HCT116 (cell line): ENCODE data around the gene CPLX4. TPM values are rescaled to one million over a fixed set of nuclear protein-coding genes. Genes with fewer than 3 reads are reported as not detected.
A peak's percentile ranks its signal among the peaks of the same experiment; 100 is the strongest.

Source experiments
- ATAC-seq: fragments of 200-7000 bp; cut with Tn5 transposase; 2 replicates; pipeline ENCODE4 v1.9.1; 2020; ENCODE audit warnings: mild to moderate bottlenecking, moderate library complexity
- BruUV-seq: library from RNA; stranded (reverse); fragments of 400-500 nt; replicated peaks from 2 replicates; lab custom pipeline; 2021; lab: Mats Ljungman, UMichigan
- CTCF ChIA-PET: fragments of 300-600 bp; sonication (Branson Sonifier 250); formaldehyde crosslinking; loops from one replicate; lab custom pipeline; 2021; ENCODE audit warnings: antibody characterized with exemption; lab: Charles Lee
- POLR2A ChIA-PET: fragments of 300-600, 350-600 bp; sonication (Branson Sonifier 250); formaldehyde crosslinking; loops from one replicate; lab custom pipeline; 2021; ENCODE audit warnings: antibody characterized with exemption; lab: Charles Lee
- RAD21 ChIA-PET, 2 experiments: fragments of 300-600 bp; sonication (Branson Sonifier 250); formaldehyde crosslinking; loops; one replicate each; lab custom pipeline; 2023; ENCODE audit warnings: low total read pairs in 2 of 2; ENCODE audit not compliant: uncharacterized antibody in 2 of 2, unreplicated experiment in 2 of 2, low non-redundant PET in 1 of 2; lab: Charles Lee
- DNase-seq: peaks from one replicate; pipeline ENCODE4 v3.0.0-alpha.2; 2010; ENCODE audit warnings: low read depth, low spot score
- H2AFZ ChIP-seq: fragments of 200-600 bp; shearing (Covaris generic), sonication (generic); 2 replicates; pipeline ENCODE4 v1.6.1; 2017; ENCODE audit warnings: low read depth, mixed run types, mixed read lengths, antibody characterized with exemption, low read length; ENCODE audit not compliant: poor library complexity, severe bottlenecking
- H3K27ac ChIP-seq: 2 replicates; pipeline ENCODE4 v1.5.1; 2012; ENCODE audit warnings: low read depth, low read length
- H3K27me3 ChIP-seq: fragments of 200-600 bp; sonication (generic); 2 replicates; pipeline ENCODE4 v1.6.1; 2016; ENCODE audit warnings: mixed run types, low read length, mixed read lengths; ENCODE audit not compliant: insufficient read depth
- H3K36me3 ChIP-seq, 2 experiments: fragments of 200-500 bp in 1 of 2; fragments of 200-600 bp in 1 of 2; sonication (Bioruptor generic) in 1 of 2; sonication (generic) in 1 of 2; 2 replicates each; pipeline versions ENCODE4 v1.5.1 to v1.6.1; 2014 to 2016; ENCODE audit warnings: low read length in 2 of 2, inconsistent platforms in 1 of 2, mixed read lengths in 1 of 2, mixed run types in 1 of 2; ENCODE audit not compliant: insufficient read depth in 2 of 2, control insufficient read depth in 1 of 2
- H3K4me1 ChIP-seq, 2 experiments: fragments of 200-600 bp in 1 of 2; sonication (generic) in 1 of 2; 2 replicates each; pipeline versions ENCODE4 v1.5.1 to v1.6.1; 2012 to 2017; ENCODE audit warnings: low read length in 2 of 2, inconsistent platforms in 1 of 2, mild to moderate bottlenecking in 1 of 2, mixed read lengths in 1 of 2, mixed run types in 1 of 2, moderate library complexity in 1 of 2; ENCODE audit not compliant: insufficient read depth in 2 of 2, control insufficient read depth in 1 of 2
- H3K4me2 ChIP-seq: fragments of 200-600 bp; sonication (generic); 2 replicates; pipeline ENCODE4 v1.6.1; 2017; ENCODE audit warnings: mixed run types, low read length, mixed read lengths
- H3K4me3 ChIP-seq, 2 experiments: fragments of 200-600 bp in 1 of 2; sonication (generic) in 1 of 2; replicated peaks in 1 of 2; 2 replicates each; pipeline ENCODE4 v1.5.1; 2011 to 2016; ENCODE audit warnings: low read length in 2 of 2, control low read depth in 1 of 2, low read depth in 1 of 2, mild to moderate bottlenecking in 1 of 2, mixed read lengths in 1 of 2, mixed run types in 1 of 2
- H3K79me2 ChIP-seq: fragments of 200-600 bp; sonication (generic); 2 replicates; pipeline ENCODE4 v1.6.1; 2017; ENCODE audit warnings: mild to moderate bottlenecking, mixed run types, low read length, moderate library complexity, mixed read lengths; ENCODE audit not compliant: insufficient read depth
- H3K9ac ChIP-seq: fragments of 200-600 bp; sonication (generic); 2 replicates; pipeline ENCODE4 v1.6.1; 2016; ENCODE audit warnings: low read length, mixed read lengths
- H3K9me2 ChIP-seq: fragments of 200-600 bp; sonication (generic), shearing (Covaris generic); 2 replicates; pipeline ENCODE4 v1.6.1; 2017; ENCODE audit warnings: mixed run types, mild to moderate bottlenecking, moderate library complexity; ENCODE audit not compliant: insufficient read depth
- H3K9me3 ChIP-seq, 2 experiments: fragments of 200-500 bp in 1 of 2; fragments of 200-600 bp in 1 of 2; sonication (Bioruptor generic) in 1 of 2; sonication (generic) in 1 of 2; 2 replicates each; pipeline ENCODE4 v1.6.1; 2014 to 2017; ENCODE audit warnings: low read length in 2 of 2, mixed read lengths in 2 of 2, inconsistent platforms in 1 of 2, low read depth in 1 of 2, mild to moderate bottlenecking in 1 of 2, mixed run types in 1 of 2, moderate library complexity in 1 of 2; ENCODE audit not compliant: control insufficient read depth in 1 of 2, insufficient read depth in 1 of 2
- H4K20me1 ChIP-seq: fragments of 200-600 bp; sonication (generic), shearing (Covaris generic); 2 replicates; pipeline ENCODE4 v1.6.1; 2017; ENCODE audit warnings: mixed run types, mild to moderate bottlenecking, moderate library complexity; ENCODE audit not compliant: insufficient read depth
- FOSL1 ChIP-seq: IDR thresholded peaks from 2 replicates; pipeline ENCODE4 v1.6.1; 2012; ENCODE audit warnings: low read depth
- SIN3A ChIP-seq: IDR thresholded peaks from 2 replicates; pipeline ENCODE4 v1.6.1; 2012; ENCODE audit warnings: low read depth
- TCF7L2 ChIP-seq: IDR thresholded peaks from 2 replicates; pipeline ENCODE4 v1.7.0; 2011; ENCODE audit warnings: borderline replicate concordance, inconsistent platforms; ENCODE audit not compliant: insufficient read depth, insufficient read length; ENCODE audit errors: extremely low read depth
- ZNF274 ChIP-seq: fragments of 200-500 bp; sonication (Bioruptor generic); IDR thresholded peaks from 2 replicates; pipeline ENCODE4 v1.6.1; 2014; ENCODE audit warnings: mild to moderate bottlenecking, low read depth, low read length, inconsistent platforms
- intact Hi-C: fragments of 100-400 bp; cut with micrococcal nuclease; formaldehyde crosslinking; loops from 2 replicates; pipeline ENCODE4 v1.10.0; 2022
- total RNA-seq: library from RNA; stranded (reverse); gene quantifications from one replicate; pipeline ENCODE4 v1.2.1, GENCODE V29; 2021; ENCODE audit not compliant: unreplicated experiment

The CPLX4 gene
- total RNA-seq, 1 experiment from 2014 or later: not detected

- BruUV-seq: no TSS peak
- Histone ChIP-seq H3K4me2 (peak overlapping the region; percentile 87), H3K79me2 (peaks cover 48% of the 10 kb centered on the region), H3K27ac (peak overlapping the region; percentile 89), H3K9me2 (no peaks in the 10 kb centered on the region), H2AFZ (no peak overlapping the region), H3K27me3 (no peaks in the 10 kb centered on the region), H3K9me3 (no peaks in the 10 kb centered on the region), H3K4me3 (peak overlapping the region; percentile 92 to 94), H3K9ac (peak overlapping the region; percentile 95), H3K4me1 (peaks cover 4 to 19% of the 10 kb centered on the region in 2 experiments; a peak in 2 of 4 replicates), H3K36me3 (peaks cover 26 to 27% of the 10 kb centered on the region in 2 experiments; a peak in 3 of 4 replicates), H4K20me1 (peaks cover 4% of the 10 kb centered on the region; the same call in 1 of the 2 replicates)
- DNase-seq (no peak), ATAC-seq (peak; percentile 54)
- POLR2A ChIA-PET: no interaction called here
- no peak for TF ChIP-seq ZNF274
- RAD21 ChIA-PET: interaction anchor here in 1 of 2 experiments (0.7 kb wide), 1 partner anchor 1555 kb away, joined by 3 read pairs; no protein-coding TSS in a partner anchor
- CTCF ChIA-PET: no interaction called here
- intact Hi-C loops: loop anchor here (5.0 kb wide), 1 partner anchor 44 kb away; no protein-coding TSS in a partner anchor
These were observed 39.9 kb upstream of the CPLX4 start for GRCh38 chr18:59358414-59358711.

- RAD21 ChIA-PET: interaction anchor here in 1 of 2 experiments (0.7 kb wide), 1 partner anchor 1554 kb away, joined by 3 read pairs; no protein-coding TSS in a partner anchor
- POLR2A ChIA-PET: no interaction called here
- H3K9ac ChIP-seq: peak overlapping the region; percentile 95
- no peaks in the 10 kb centered on the region for H3K9me3 ChIP-seq
- H4K20me1 ChIP-seq: peaks cover 4% of the 10 kb centered on the region; the same call in 1 of the 2 replicates
- BruUV-seq: TSS peak; percentile 48
- CTCF ChIA-PET: no interaction called here
- H3K9me2 ChIP-seq: no peaks in the 10 kb centered on the region
- H3K36me3 ChIP-seq: peaks cover 29 to 32% of the 10 kb centered on the region in 2 experiments
- no peaks in the 10 kb centered on the region for H3K27me3 ChIP-seq
- intact Hi-C loops: loop anchor here (5.0 kb wide), 1 partner anchor 44 kb away; no protein-coding TSS in a partner anchor
- ATAC-seq (no peak), DNase-seq (peak; percentile 4)
- peaks cover 4 to 19% of the 10 kb centered on the region in 2 experiments; a peak in 2 of 4 replicates for H3K4me1 ChIP-seq
- no peak overlapping the region for H2AFZ ChIP-seq
- H3K4me2 ChIP-seq: peak overlapping the region; percentile 87
- TF ChIP-seq FOSL1 (0 out of 2 replicates have a peak, but pooled peaks have one; percentile 11), SIN3A (0 out of 2 replicates have a peak, but pooled peaks have one; percentile 25), TCF7L2 (no peak)
- peak overlapping the region; percentile 92 to 94 for H3K4me3 ChIP-seq
- H3K27ac ChIP-seq: peak overlapping the region; percentile 89; the same call in 1 of the 2 replicates
- peaks cover 53% of the 10 kb centered on the region for H3K79me2 ChIP-seq
These were observed 39.5 kb upstream of the CPLX4 start for GRCh38 chr18:59357928-59358327.
